ENCODE measurements around the gene METTL26. TPM values are rescaled to one million over a fixed set of nuclear protein-coding genes. Genes with fewer than 3 reads are reported as not detected.

Gene METTL26
- polyA plus RNA-seq, 2 of the 4 experiments (the other 2 are of a cell fraction), result 47.2 to 78.3 TPM

DNA sequence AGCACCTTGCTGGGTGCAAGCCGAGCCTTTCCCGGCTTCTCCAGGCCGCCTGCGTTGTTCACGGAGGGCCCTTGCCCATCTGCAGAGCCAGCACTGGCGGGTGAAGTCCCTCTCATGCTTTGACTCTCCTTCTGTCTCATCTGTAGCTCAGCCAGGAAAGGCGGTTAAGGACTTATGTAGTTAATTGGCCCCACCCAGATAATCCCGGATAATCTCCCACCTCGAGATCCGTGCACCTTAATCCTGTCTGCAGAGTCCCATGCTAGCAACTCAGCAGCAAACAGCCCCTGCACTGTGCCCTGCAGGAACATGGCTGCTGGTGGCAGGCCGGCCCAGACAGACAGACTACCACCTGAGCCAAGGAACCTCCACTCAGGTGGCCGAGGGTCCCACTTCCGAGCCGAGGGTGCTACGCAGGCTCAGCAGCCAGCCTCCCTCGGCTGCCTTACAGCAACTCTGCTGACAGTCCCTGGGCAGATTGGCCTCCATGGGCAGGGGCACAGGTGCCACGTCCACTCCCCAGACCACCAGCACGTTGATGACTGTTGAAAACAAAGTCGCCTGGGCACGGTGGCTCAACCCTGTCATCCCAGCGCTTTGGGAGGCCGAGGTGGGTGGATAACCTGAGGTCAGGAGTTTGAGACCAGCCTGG is 29.3 kb downstream of the METTL26 start:
- no peak for ATAC-seq

DNA sequence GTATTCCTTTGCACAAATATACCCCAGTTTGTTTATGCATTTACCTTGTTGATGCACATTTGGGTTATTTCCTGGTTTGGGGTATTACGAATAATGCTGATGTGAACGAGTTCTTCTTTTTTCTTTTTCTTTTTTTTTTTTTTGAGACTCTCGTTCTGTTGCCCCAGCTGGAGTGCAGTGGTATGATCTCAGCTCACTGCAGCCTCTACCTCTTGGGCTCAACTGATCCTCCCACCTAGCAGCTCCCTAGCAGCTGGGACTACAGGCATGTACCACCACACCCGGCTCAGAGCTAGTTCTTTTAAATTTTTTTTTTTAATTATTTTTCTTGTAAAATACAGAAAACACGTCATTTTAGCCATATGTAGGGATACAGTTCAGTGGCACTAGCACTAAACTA is 32.2 kb downstream of the METTL26 start:
- DNase-seq (ENCODE audit: low read depth in 1 of 2, low spot score in 1 of 2) (no peak), ATAC-seq (no peak), FAIRE-seq (no peak)
- H3K27ac ChIP-seq, result no peak overlapping the region
- no peak overlapping the region for H3K4me2 ChIP-seq
- peaks cover 18% of the 10 kb centered on the region for H3K9me3 ChIP-seq
- no peak overlapping the region for H3K4me3 ChIP-seq
- no peak for TF ChIP-seq KDM5A (IDR thresholded peaks at IDR 0.05)
- TF ChIP-seq RAD21 (conservative IDR thresholded peaks at IDR 0.05 in 1 of 2, IDR thresholded peaks at IDR 0.05 in 1 of 2), result no peak
- TF ChIP-seq RARB (CRISPR knock-in tag; IDR thresholded peaks at IDR 0.05), result no peak
- no peak for TF ChIP-seq MAZ (IDR thresholded peaks at IDR 0.05; ENCODE audit: borderline replicate concordance, low read depth, low read length)
- no peak for TF ChIP-seq SMC3 (IDR thresholded peaks at IDR 0.05)
- no peak for TF ChIP-seq RCOR1 (IDR thresholded peaks at IDR 0.05; ENCODE audit: low read depth, low read length)
- no peak for TF ChIP-seq HOXA7 (CRISPR knock-in tag; IDR thresholded peaks at IDR 0.05)
- no peak for TF ChIP-seq EHF (CRISPR knock-in tag; IDR thresholded peaks at IDR 0.05)
- TF ChIP-seq, protein P1, sequence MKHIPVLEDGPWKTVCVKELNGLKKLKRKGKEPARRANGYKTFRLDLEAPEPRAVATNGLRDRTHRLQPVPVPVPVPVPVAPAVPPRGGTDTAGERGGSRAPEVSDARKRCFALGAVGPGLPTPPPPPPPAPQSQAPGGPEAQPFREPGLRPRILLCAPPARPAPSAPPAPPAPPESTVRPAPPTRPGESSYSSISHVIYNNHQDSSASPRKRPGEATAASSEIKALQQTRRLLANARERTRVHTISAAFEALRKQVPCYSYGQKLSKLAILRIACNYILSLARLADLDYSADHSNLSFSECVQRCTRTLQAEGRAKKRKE (CRISPR knock-in tag; IDR thresholded peaks at IDR 0.05; ENCODE audit: low read depth), result no peak
- no peak for TF ChIP-seq CBX8 (IDR thresholded peaks at IDR 0.05)
- ChIA-PET POLR2A (no interaction called here), CTCF (interaction anchor here (2.2 kb wide), 1 partner anchor 13 kb away, joined by 5 read pairs; no protein-coding TSS in a partner anchor)
- no peaks in the 10 kb centered on the region for H3K4me1 ChIP-seq
- WGBS (ENCODE audit: missing lambda C conversion rate), result 90% methylated on average over 5 of the region's 5 CpGs

More for the DNA sequence above, 29.3 kb downstream of the METTL26 start:
- TF ChIP-seq HOXB5 (CRISPR knock-in tag; IDR thresholded peaks at IDR 0.05) (no peak), NPAS2 (CRISPR knock-in tag; IDR thresholded peaks at IDR 0.05; ENCODE audit: borderline replicate concordance) (no peak), RFX5 (IDR thresholded peaks at IDR 0.05) (no peak), EHMT2 (IDR thresholded peaks at IDR 0.05; ENCODE audit: low read depth) (no peak), CHD2 (IDR thresholded peaks at IDR 0.05; ENCODE audit: low read length, partially characterized antibody) (no peak), POLR2A (IDR thresholded peaks at IDR 0.05; ENCODE audit: low read length) (no peak), SREBF2 (IDR thresholded peaks at IDR 0.05) (no peak), EHF (CRISPR knock-in tag; IDR thresholded peaks at IDR 0.05) (no peak), RARB (CRISPR knock-in tag; IDR thresholded peaks at IDR 0.05) (no peak), TP53 (CRISPR knock-in tag; IDR thresholded peaks at IDR 0.05) (no peak), ZNF302 (CRISPR knock-in tag; IDR thresholded peaks at IDR 0.05) (no peak), CBX8 (IDR thresholded peaks at IDR 0.05) (no peak), ESRRA (IDR thresholded peaks at IDR 0.05; ENCODE audit: borderline replicate concordance, low read length) (no peak), ZC3H11A (IDR thresholded peaks at IDR 0.05) (no peak), PHF8 (IDR thresholded peaks at IDR 0.05; ENCODE audit: borderline replicate concordance, low read depth) (no peak), KDM5A (IDR thresholded peaks at IDR 0.05) (no peak)
- TF ChIP-seq, protein P2, sequence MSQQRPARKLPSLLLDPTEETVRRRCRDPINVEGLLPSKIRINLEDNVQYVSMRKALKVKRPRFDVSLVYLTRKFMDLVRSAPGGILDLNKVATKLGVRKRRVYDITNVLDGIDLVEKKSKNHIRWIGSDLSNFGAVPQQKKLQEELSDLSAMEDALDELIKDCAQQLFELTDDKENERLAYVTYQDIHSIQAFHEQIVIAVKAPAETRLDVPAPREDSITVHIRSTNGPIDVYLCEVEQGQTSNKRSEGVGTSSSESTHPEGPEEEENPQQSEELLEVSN (IDR thresholded peaks at IDR 0.05; ENCODE audit: borderline replicate concordance, low read depth), result no peak
- TF ChIP-seq, protein P3, sequence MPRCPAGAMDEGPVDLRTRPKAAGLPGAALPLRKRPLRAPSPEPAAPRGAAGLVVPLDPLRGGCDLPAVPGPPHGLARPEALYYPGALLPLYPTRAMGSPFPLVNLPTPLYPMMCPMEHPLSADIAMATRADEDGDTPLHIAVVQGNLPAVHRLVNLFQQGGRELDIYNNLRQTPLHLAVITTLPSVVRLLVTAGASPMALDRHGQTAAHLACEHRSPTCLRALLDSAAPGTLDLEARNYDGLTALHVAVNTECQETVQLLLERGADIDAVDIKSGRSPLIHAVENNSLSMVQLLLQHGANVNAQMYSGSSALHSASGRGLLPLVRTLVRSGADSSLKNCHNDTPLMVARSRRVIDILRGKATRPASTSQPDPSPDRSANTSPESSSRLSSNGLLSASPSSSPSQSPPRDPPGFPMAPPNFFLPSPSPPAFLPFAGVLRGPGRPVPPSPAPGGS (IDR thresholded peaks at IDR 0.05), result no peak
- no peaks in the 10 kb centered on the region for H3K4me1 ChIP-seq
- peaks cover 18% of the 10 kb centered on the region for H3K9me3 ChIP-seq
- ChIA-PET CTCF (interaction anchor here (0.7 to 1.2 kb wide), 2 partner anchors 19 to 29 kb away, joined by 3 to 4 read pairs; no protein-coding TSS in a partner anchor), POLR2A (no interaction called here)
- no peak overlapping the region for H3K4me2 ChIP-seq
- H3K27ac ChIP-seq, result no peak overlapping the region
- DNase-seq (ENCODE audit: low read depth in 1 of 2, low spot score in 1 of 2) (no peak), FAIRE-seq (no peak)
- 97% methylated on average over 17 of the region's 22 CpGs for WGBS (ENCODE audit: missing lambda C conversion rate)
- no peak overlapping the region for H3K4me3 ChIP-seq

Data from A549 (cell line).